Measurements from ENCODE around the gene NKAIN1.

NKAIN1 gene

GRCh38 chr1:31159323-31159722 is 80.4 kb downstream of the NKAIN1 start:
- H3K4me3 ChIP-seq (ENCODE audit: low read depth, low read length) = no peak overlapping the region
- POLR2A ChIA-PET = no interaction called here
- CTCF ChIA-PET = interaction anchor here (1.6 to 5.7 kb wide), 4 partner anchors 10 to 390 kb away, joined by 3 to 43 read pairs (median 13); no protein-coding TSS in a partner anchor
- TF ChIP-seq CTCF (IDR thresholded peaks at IDR 0.05; ENCODE audit: insufficient read depth, low read length, missing control alignments) = no peak
- DNase-seq (ENCODE audit: low read depth, low spot score) = no peak

- POLR2A ChIA-PET = no interaction called here
- TF ChIP-seq CTCF (IDR thresholded peaks at IDR 0.05; ENCODE audit: insufficient read depth, low read length, missing control alignments) = peak; percentile 31
- DNase-seq (ENCODE audit: low read depth, low spot score) = no peak
- CTCF ChIA-PET = no interaction called here
- peak overlapping the region; percentile 55 for H3K4me3 ChIP-seq (ENCODE audit: low read depth, low read length)
These were observed 84.4 kb downstream of the NKAIN1 start for GRCh38 chr1:31155216-31155806.

DNA sequence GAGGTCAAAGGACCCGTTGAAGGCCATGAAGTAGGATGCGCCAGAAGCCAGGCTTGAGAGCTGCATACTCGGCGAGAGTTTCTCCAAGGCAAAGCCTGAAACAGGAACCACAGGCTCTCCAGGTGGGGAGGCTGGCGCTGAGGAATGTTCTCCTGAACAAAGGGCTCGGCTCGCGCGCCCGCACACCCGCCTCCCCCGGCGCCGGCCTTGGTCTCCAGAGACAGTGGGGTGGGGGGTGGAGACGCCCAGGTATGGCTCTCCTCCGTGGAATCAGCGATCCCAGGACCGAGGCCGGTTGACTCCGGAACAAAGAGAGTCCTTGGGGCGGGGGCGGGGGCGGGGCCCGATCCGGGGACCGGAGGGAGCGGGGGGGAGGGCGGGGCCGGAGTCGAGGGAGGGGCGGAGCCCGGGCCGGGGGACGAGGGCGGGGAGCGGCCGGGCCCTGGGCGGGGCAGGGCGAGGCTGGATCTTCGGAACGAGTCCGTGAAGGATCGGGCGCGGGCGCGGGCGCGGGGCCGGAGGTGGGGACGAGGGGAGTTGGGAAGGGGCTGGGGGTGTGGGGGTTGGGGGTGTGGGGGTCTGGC is 85.0 kb downstream of the NKAIN1 start:
- ChIA-PET POLR2A (no interaction called here), CTCF (no interaction called here)
- H3K4me3 ChIP-seq (ENCODE audit: low read depth, low read length) = peak overlapping the region; percentile 55
- no peak for TF ChIP-seq CTCF (IDR thresholded peaks at IDR 0.05; ENCODE audit: insufficient read depth, low read length, missing control alignments)
- DNase-seq (ENCODE audit: low read depth, low spot score) = no peak

GRCh38 chr1:31154000-31154631 is 85.6 kb downstream of the NKAIN1 start:
- no peak for DNase-seq (ENCODE audit: low read depth, low spot score)
- peak overlapping the region; percentile 55 for H3K4me3 ChIP-seq (ENCODE audit: low read depth, low read length)
- no peak for TF ChIP-seq CTCF (IDR thresholded peaks at IDR 0.05; ENCODE audit: insufficient read depth, low read length, missing control alignments)
- POLR2A ChIA-PET = interaction anchor here (1.3 kb wide), 1 partner anchor 89 kb away, joined by 3 read pairs; no protein-coding TSS in a partner anchor
- CTCF ChIA-PET = interaction anchor here (3.3 kb wide), 1 partner anchor 8 kb away, joined by 18 read pairs; no protein-coding TSS in a partner anchor

DNA sequence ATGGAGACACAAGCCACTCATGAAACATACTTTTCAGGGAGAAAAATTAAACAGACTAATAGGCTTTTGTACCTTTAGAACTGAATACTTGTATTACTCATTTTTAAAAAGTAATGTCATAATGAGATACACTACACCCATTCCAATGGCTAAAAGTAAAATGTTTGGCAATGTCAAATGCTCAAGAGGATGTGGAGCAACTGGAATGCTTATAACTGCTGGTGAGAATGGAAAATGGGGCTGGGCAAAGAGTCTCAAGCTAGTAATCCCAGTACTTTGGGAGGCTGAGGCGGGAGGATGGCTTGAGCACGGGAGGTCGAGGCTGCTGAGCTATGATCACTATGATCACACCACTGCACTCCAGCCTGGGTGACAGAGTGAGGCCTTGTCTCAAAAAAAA is 86.3 kb downstream of the NKAIN1 start:
- no peak for TF ChIP-seq CTCF (IDR thresholded peaks at IDR 0.05; ENCODE audit: insufficient read depth, low read length, missing control alignments)
- DNase-seq (ENCODE audit: low read depth, low spot score) = no peak
- ChIA-PET CTCF (interaction anchor here (1.7 to 3.3 kb wide), 2 partner anchors 9 to 31 kb away, joined by 3 to 18 read pairs; no protein-coding TSS in a partner anchor), POLR2A (interaction anchor here (1.3 kb wide), 1 partner anchor 89 kb away, joined by 3 read pairs; no protein-coding TSS in a partner anchor)
- H3K4me3 ChIP-seq (ENCODE audit: low read depth, low read length) = no peak overlapping the region
